COR-L47 (cell line): ENCODE results near the gene HS6ST3.
A peak's percentile ranks its signal among the peaks of the same experiment; 100 is the strongest.

Source experiments
- DNase-seq: peaks from one replicate; lab custom pipeline; 2025; lab: John Stamatoyannopoulos, UW

The HS6ST3 gene

DNA sequence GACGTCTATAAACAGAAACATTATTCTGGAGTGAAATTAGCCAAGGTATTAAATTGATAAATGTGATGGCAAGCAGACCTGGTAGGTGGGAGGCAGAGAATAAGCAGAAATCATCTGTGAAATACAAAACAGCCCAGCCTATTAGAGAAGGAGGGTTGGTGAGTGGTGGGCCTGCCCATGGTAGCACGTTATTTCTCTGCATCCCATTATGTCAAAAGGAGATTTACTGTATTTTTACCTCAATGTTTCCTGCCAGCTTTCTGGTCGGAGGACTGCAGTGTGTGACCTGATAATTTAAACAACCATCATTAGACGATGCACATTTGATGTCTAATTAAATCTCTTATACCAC is 703.5 kb downstream of the HS6ST3 start:
- DNase-seq: no peak

- no peak for DNase-seq
Observed at GRCh38 chr13:96794669-96795068, 704.8 kb downstream of the HS6ST3 start.

DNA sequence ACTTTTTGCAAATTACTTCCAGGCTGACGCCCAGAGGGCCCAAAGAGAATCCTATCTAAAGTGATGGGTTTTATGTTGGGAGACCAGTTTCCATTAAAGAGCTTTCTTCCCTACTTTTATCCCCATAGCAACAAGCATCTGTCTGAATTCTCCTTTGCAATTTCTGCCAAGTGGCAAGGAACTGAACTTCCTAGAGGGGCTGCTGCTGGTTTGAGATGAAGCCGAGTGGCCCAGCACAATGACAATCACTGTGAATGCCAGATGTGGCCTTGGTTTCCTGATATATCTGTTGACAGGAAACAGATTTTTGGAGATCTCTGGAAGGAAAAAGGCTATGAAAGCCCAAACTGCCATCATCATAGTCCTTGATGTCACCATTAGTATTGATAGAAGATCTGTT is 705.8 kb downstream of the HS6ST3 start:
- DNase-seq: no peak

DNA sequence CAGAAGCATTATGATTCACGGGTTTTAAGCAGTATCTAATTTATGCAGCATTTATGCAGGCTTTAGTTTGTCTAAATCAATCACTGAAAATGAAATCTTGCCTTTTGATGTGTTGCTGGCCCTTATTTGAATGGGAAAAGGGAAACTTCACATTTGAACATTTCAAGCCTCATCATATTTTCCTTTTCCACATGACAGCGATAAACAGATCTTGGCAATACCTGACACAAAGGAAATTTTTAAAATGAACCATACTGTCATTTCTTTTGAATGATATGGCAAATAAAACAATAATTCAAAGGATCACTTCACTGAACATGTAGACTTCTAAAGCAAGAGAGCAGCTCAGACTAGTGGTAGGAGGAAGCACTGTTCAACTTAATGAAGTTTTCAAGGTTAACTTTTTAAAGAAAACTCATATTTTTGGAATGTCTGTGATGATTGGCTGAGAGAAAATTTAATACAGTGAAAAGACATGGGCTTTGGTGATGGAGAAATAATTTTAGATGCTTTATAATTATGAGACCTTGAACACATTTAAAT is 706.3 kb downstream of the HS6ST3 start:
- no peak for DNase-seq

- DNase-seq: no peak
Observed at GRCh38 chr13:96797136-96797535, 707.2 kb downstream of the HS6ST3 start.

GRCh38 chr13:96803456-96804100 is 713.7 kb downstream of the HS6ST3 start:
- no peak for DNase-seq

DNA sequence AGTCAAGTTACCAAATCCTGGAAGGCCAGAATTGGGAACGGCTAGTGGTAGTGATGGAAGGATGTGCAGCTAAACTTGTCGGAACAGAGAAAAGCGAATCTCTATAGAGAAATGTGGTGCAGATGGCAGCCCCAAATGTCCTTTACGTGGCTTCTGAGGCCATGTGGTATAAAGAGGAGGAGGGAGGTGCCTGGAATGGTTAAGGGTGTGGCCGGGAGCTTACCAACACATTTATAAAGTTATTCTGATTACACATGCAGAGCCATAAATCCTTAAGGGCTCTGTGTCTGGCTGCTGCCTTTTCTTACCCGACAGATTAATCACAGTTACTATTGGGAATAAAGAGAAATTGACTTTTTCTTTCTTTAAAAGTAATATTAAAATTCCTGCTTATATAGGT is 714.3 kb downstream of the HS6ST3 start:
- DNase-seq: no peak

GRCh38 chr13:96806746-96807145 is 716.8 kb downstream of the HS6ST3 start:
- DNase-seq: no peak

- DNase-seq: no peak
Observed at GRCh38 chr13:96809366-96810096, 719.6 kb downstream of the HS6ST3 start.

DNA sequence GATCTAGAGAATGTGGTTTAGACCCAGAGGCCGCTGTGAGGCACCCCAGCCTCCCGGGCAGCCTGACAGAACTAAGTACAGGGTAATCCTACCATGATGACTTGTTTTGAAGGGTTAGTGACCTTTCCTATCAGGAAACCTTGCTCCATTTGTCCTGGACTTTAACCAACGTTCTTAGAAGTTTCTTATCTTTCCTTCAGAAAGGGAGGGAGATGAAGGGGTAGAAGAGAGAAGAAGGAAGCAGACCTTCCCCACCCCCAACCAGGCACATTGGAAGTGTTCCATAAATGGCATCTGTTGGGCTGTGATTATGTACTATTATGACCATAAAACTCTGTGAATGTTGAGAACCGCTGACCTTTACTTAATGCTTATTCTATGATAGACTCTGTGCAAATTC is 720.2 kb downstream of the HS6ST3 start:
- no peak for DNase-seq

GRCh38 chr13:96811049-96811448 is 721.1 kb downstream of the HS6ST3 start:
- no peak for DNase-seq

DNA sequence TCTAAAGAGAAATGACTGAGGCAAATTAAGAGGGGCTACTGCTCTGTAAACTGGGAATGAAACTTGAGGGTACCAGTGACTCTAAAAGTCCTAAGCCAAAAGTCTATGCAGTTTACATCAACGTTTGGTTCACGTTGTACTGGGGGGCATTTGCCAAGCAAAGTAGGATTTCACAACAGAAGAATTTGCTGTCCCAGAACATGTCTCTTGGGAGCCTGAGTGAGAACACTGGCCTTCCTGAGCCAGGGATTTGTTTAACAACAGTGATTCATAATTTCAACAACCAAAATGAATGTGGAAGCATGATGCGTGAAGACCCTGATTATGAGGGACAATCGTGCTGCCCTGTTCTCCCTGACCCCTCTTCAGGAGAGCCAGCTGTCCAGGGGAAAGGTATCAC is 726.4 kb downstream of the HS6ST3 start:
- DNase-seq: no peak

- no peak for DNase-seq
Observed at GRCh38 chr13:96816874-96817273, 727.0 kb downstream of the HS6ST3 start.

- DNase-seq: peak; percentile 14
Observed at GRCh38 chr13:96817336-96817941, 727.5 kb downstream of the HS6ST3 start.

- no peak for DNase-seq
Observed at GRCh38 chr13:96819375-96819774, 729.5 kb downstream of the HS6ST3 start.

GRCh38 chr13:96821381-96821780 is 731.5 kb downstream of the HS6ST3 start:
- DNase-seq: no peak

DNA sequence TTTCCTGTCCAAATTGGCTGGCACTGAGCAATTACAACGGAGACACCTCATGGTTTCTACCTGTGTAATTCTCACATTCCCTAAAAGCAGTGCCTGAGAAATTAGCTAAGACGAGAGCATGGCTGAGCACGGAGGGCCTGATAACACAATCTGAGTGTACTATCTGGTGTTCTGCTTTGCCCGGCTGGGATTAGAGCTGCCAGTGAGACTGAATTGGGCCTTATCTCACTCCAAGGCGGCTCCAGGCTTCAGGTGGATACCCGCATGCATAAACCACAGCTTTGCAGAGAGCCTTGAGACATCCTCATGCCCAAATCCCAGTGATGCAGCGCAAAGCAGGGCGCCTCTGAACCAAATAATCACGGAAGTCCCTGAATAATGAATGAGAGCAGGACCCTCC is 732.1 kb downstream of the HS6ST3 start:
- no peak for DNase-seq

GRCh38 chr13:96822895-96823294 is 733.0 kb downstream of the HS6ST3 start:
- DNase-seq: peak; percentile 54

- DNase-seq: no peak
Observed at GRCh38 chr13:96824140-96824539, 734.2 kb downstream of the HS6ST3 start.

GRCh38 chr13:96825653-96826052 is 735.7 kb downstream of the HS6ST3 start:
- DNase-seq: no peak

DNA sequence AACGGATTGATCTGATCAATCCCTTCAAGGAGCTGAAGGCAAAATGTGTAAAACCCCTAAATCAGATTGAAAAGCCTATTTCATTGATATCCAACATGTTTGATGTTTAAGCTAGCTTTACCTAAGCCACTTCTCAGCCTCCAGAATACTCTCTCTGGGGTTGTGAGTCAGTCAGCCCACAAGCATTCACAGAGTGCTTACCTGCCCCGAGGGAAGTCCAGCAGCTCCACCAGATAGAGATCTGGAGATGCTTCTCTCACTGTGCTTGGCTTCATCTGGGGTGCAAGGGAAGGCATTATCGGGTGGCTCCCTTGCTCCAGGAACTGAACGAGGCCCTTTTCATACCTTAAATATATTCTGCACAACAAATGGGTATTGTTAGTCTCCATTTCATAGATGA is 744.7 kb downstream of the HS6ST3 start:
- no peak for DNase-seq

DNA sequence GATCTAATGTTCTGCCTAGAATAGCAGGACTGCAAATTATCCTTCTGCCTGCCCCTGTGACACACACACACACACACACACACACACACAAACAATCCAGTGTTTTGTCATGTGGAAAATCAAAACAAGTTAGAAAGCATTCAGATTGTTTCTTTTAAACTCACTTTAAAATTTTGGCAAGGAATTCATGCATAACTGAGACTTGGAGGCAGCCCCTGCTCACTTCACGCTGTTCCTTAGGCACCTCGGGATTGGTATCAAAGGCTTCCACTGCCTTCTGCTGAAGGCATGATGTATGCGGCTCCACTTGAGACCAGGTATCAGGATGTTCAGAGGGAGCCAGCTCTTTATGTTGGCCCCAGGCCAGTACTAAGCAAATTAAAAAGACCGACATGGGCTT is 745.6 kb downstream of the HS6ST3 start:
- DNase-seq: no peak

DNA sequence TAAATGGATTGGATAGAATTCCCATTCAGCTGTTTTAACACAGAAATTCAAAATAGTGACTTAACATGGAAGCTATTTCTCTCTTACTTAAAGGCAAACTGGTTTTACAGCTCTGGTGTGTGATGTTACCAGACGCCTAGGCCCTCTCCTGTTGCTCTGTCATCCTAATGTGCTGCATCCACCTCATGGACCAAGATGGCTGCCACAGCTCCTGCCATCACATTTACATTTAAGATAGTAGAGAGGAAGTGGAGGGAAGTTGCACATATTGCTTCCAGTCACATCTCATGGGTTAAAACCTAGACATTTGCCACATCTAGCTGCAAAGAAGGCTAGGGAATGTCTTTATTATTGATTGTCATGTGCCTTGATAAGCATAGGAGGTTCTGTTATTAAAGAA is 746.8 kb downstream of the HS6ST3 start:
- no peak for DNase-seq
